Right cardiac atrium (tissue), 5 donors: ENCODE results near the gene RAB34. TPM values are rescaled to one million over a fixed set of nuclear protein-coding genes. Genes with fewer than 3 reads are reported as not detected.
"Not testable (repeated sequence)": the region's sequence is repeated elsewhere in the genome, so short reads cannot be mapped to it uniquely, and the experiment has no call there.

ENCODE experiments used
- ATAC-seq, 2 donors: fragments of 200-7000 bp; cut with Tn5 transposase; one replicate each; pipeline versions ENCODE4 v1.8.0 to v1.9.1; 2020; ENCODE audit warnings: moderate library complexity in 2 of 2, mild to moderate bottlenecking in 1 of 2
- DNase-seq, 3 donors: peaks; one replicate each; pipeline ENCODE4 v3.0.0-alpha.2; 2020
- H3K27ac ChIP-seq: one replicate; pipeline ENCODE4 v1.5.1; 2013; ENCODE audit warnings: mild to moderate bottlenecking, low read length, control low read depth, moderate library complexity
- H3K27me3 ChIP-seq: one replicate; pipeline ENCODE4 v1.6.1; 2013; ENCODE audit not compliant: control insufficient read depth, insufficient read depth
- H3K4me1 ChIP-seq: one replicate; pipeline ENCODE4 v1.6.1; 2013; ENCODE audit warnings: low read length; ENCODE audit not compliant: control insufficient read depth, insufficient read depth
- H3K4me3 ChIP-seq: one replicate; pipeline ENCODE4 v1.5.1; 2013; ENCODE audit warnings: low read length, control low read depth
- H3K9me3 ChIP-seq: one replicate; pipeline ENCODE4 v1.6.1; 2013; ENCODE audit warnings: low read length; ENCODE audit not compliant: control insufficient read depth
- WGBS: extraction: QIAGEN DNeasy Blood & Tissue Kit; methylation state at CpG from one replicate; pipeline ENCODE4 v1.1.7; 2013; 5-methylcytosine and 5-hydroxymethylcytosine counted together
- intact Hi-C, 4 donors: fragments of 100-400 bp; cut with DNase I; formaldehyde crosslinking; loops; one replicate each; pipeline versions ENCODE4 v1.11.0 to v1.14.0; 2022 to 2023
- polyA plus RNA-seq: library from polyadenylated mRNA; stranded (reverse); fragments of 200-250 nt; gene quantifications from one replicate; pipeline ENCODE4 v1.2.3, GENCODE V29; 2013
- total RNA-seq, 4 donors: library from RNA; stranded (reverse); fragmentation: NEBNext Ultra II Directional; extraction: Animal tissue kit (Norgen Biotek cat#: 25700); gene quantifications; one replicate each; pipeline ENCODE4 v1.2.1, GENCODE V29; 2021
- donor health status: healthy with polysubstance abuse.
- donor health status: DM: no; HTN: yes; CAD: no.
- donor health status: DM: no; HTN: no; CAD: no.
- donor health status: DM: no; HTN: yes; CAD: no; lungs with severe emphysema.
- donor health status: DM: yes; HTN: yes; CAD: no.

Gene RAB34
- total and polyA plus RNA-seq, 5 donors = 56.9 to 62.2 (median 58.7) TPM

GRCh38 chr17:28726226-28726626 is 8.6 kb upstream of the RAB34 start, which contains the start of gene TLCD1:
Gene TLCD1 (minus strand): TSS chr17:28726233. CDS start chr17:28726097, 136 bp downstream.
- WGBS = under 1% methylated on average over 47 of the region's 49 CpGs
- intact Hi-C loops = loop anchor here in 2 of 4 donors (2.0 to 10.0 kb wide), 4 partner anchors 25 to 389 kb away; partner anchors contain the start of gene PHF12 (in 1 of the 2)
- no peaks in the 10 kb centered on the region for H3K27me3 ChIP-seq
- no peaks in the 10 kb centered on the region for H3K9me3 ChIP-seq
- DNase-seq (peak; percentile 79 to 90 (median 90)), ATAC-seq (peak; percentile 59 to 64)
- peaks cover 6% of the 10 kb centered on the region for H3K4me1 ChIP-seq
- H3K4me3 ChIP-seq = peak within 1 kb of the TSS; percentile 52
- H3K27ac ChIP-seq = peak within 1 kb of the TSS; percentile 24

DNA sequence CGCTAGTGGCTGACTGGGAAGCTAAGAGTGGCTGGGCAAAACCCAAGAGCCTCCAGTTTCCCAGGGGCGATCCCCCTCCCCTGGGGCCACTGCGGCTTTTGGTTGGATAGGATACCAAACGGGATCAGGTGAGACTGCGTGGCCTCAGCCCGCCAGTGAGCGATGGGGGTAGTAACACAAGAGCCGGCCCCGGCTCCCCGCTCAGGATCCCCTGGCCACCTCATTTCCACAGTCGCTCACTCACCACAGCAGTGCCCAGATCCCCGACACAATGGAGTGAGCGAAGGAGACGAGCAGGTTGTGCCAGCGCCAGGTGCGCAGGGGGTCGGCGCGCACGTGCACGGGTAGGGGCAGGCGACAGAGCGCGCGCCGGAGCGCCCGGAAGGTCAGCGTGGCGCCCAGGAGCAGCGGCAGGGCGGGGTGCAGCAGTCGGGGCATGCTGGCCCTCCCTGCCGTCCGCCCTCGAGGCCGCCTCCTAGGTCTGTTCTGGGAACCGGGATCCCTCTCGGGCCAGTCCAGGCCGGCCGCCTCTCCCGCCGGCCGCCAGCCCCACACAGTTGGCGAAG is 8.1 kb upstream of the RAB34 start:
- H3K27ac ChIP-seq = no peak overlapping the region
- DNase-seq = peak in 1 of 3 donors; percentile 90
- peaks cover 6% of the 10 kb centered on the region for H3K4me1 ChIP-seq
- H3K9me3 ChIP-seq = no peaks in the 10 kb centered on the region
- intact Hi-C loops = loop anchor here in 2 of 4 donors (2.0 to 10.0 kb wide), 4 partner anchors 25 to 389 kb away; partner anchors contain the start of gene PHF12 (in 1 of the 2)
- 1% methylated on average over 45 of the region's 45 CpGs for WGBS
- peak overlapping the region; percentile 52 for H3K4me3 ChIP-seq
- peak in 1 of 2 donors; percentile 46 for ATAC-seq
- no peaks in the 10 kb centered on the region for H3K27me3 ChIP-seq

GRCh38 chr17:28725166-28725659 is 7.5 kb upstream of the RAB34 start:
- intact Hi-C loops = loop anchor here in 2 of 4 donors (5.0 to 10.0 kb wide), 3 partner anchors 190 to 390 kb away; partner anchors contain the start of gene PHF12 (in 1 of the 2)
- ATAC-seq (no peak), DNase-seq (peak in 1 of 3 donors; percentile 33)
- 20% methylated on average over 20 of the region's 20 CpGs for WGBS
- no peaks in the 10 kb centered on the region for H3K9me3 ChIP-seq
- H3K4me3 ChIP-seq = no peak overlapping the region
- H3K27ac ChIP-seq = peak overlapping the region; percentile 24
- H3K27me3 ChIP-seq = no peaks in the 10 kb centered on the region
- peaks cover 6% of the 10 kb centered on the region for H3K4me1 ChIP-seq

DNA sequence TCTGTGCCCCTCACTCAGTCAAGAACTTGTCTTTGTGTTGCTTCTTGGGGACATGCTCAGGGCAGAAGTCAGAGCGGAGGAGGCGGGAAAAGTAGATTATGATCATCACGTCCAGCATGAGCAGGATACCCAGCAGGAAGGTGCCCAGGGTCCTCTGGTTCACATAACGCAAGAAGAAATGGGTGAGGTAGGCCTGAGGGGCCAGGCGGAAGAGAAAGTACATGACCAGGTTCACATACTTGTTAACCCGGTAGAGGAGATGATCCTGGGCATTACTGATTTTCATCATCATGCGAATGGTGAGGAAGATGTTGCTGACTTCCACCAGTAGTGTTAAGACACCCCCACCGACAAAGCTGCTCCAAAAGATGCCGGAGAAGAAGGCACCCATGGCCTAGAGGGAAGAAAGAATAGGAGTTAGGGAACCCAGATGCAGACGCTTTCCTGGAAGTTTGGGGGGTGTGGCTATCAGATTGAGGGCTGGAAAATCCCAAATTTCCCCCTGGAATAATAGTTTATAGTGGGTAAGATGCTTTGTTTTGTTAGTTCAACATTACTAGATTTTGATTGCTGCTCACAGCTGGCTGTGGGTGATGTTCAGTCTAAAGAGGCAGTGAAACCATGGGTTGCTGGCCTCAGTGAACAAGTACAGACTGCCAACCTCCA is 7.0 kb upstream of the RAB34 start:
- no peaks in the 10 kb centered on the region for H3K27me3 ChIP-seq
- no peak for ATAC-seq
- no peaks in the 10 kb centered on the region for H3K9me3 ChIP-seq
- WGBS = 80% methylated on average over 10 of the region's 10 CpGs
- H3K4me3 ChIP-seq = no peak overlapping the region
- peak overlapping the region; percentile 24 for H3K27ac ChIP-seq
- peak in 2 of 3 donors; percentile 20 to 45 for DNase-seq
- peaks cover 6% of the 10 kb centered on the region for H3K4me1 ChIP-seq
- intact Hi-C loops = loop anchor here in 2 of 4 donors (5.0 to 10.0 kb wide), 3 partner anchors 190 to 390 kb away; partner anchors contain the start of gene PHF12 (in 1 of the 2)

DNA sequence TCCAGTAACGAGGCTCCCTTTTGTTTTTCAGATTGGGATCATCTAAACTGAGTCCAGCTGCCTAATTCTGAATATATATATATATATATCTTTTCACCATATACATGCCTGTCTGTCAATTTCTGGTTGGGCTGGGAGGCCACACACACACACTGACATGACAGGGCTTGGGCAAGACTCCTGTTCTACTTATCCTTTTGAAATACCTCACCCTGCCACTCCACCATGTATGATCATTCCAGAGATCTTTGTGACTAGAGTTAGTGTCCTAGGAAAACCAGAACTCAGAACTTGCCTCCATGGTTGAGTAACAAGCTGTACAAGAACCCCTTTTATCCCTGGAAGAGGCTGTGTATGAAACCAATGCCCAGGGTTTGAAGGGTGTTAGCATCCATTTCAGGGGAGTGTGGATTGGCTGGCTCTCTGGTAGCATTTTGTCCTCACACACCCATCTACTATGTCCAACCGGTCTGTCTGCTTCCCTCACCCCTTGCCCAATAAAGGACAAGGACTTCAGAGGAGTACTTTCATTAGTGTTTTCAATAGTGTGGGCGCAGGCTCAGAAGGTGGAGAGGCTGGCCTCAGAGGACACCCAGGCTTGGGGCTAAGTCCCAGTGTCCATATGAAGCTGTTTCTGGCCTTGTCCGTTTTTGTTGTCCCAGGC is 6.3 kb upstream of the RAB34 start:
- WGBS = 74% methylated on average over 4 of the region's 4 CpGs
- H3K27me3 ChIP-seq, H3K27ac ChIP-seq, H3K9me3 ChIP-seq, ATAC-seq, H3K4me3 ChIP-seq, H3K4me1 ChIP-seq: not testable (repeated sequence)
- intact Hi-C loops = loop anchor here in 1 of 4 donors (10.0 kb wide), 2 partner anchors 191 to 391 kb away; no protein-coding TSS in a partner anchor
- peak in 1 of 3 donors; percentile 20 for DNase-seq

GRCh38 chr17:28723159-28723835 is 5.6 kb upstream of the RAB34 start:
- peaks cover 6% of the 10 kb centered on the region for H3K4me1 ChIP-seq
- H3K27me3 ChIP-seq = no peaks in the 10 kb centered on the region
- no peaks in the 10 kb centered on the region for H3K9me3 ChIP-seq
- DNase-seq (peak in 1 of 3 donors; percentile 20), ATAC-seq (no peak)
- no peak overlapping the region for H3K27ac ChIP-seq
- intact Hi-C loops = loop anchor here in 1 of 4 donors (10.0 kb wide), 2 partner anchors 192 to 392 kb away; no protein-coding TSS in a partner anchor
- WGBS = 76% methylated on average over 6 of the region's 6 CpGs
- H3K4me3 ChIP-seq = no peak overlapping the region

- Histone ChIP-seq H3K4me3 (no peak overlapping the region), H3K9me3 (no peaks in the 10 kb centered on the region), H3K4me1 (peaks cover 6% of the 10 kb centered on the region), H3K27me3 (no peaks in the 10 kb centered on the region), H3K27ac (no peak overlapping the region)
- WGBS = 71% methylated on average over 7 of the region's 7 CpGs
- ATAC-seq (no peak), DNase-seq (peak in 1 of 3 donors; percentile 4)
- intact Hi-C loops = loop anchor here in 1 of 4 donors (10.0 kb wide), 2 partner anchors 192 to 392 kb away; no protein-coding TSS in a partner anchor
These were observed 4.9 kb upstream of the RAB34 start for GRCh38 chr17:28722417-28723158.

- WGBS = 37% methylated on average over 19 of the region's 19 CpGs
- DNase-seq = peak in 1 of 3 donors; percentile 50
- not testable (repeated sequence) for ATAC-seq, H3K27me3 ChIP-seq, H3K9me3 ChIP-seq, H3K4me1 ChIP-seq, H3K27ac ChIP-seq
- intact Hi-C loops = loop anchor here in 1 of 4 donors (10.0 kb wide), 2 partner anchors 194 to 394 kb away; no protein-coding TSS in a partner anchor
- peak overlapping the region; percentile 75 for H3K4me3 ChIP-seq
These were observed 3.3 kb upstream of the RAB34 start for GRCh38 chr17:28720997-28721329.

GRCh38 chr17:28720247-28720996 is 2.8 kb upstream of the RAB34 start:
- 3% methylated on average over 28 of the region's 30 CpGs for WGBS
- Histone ChIP-seq H3K4me1 (peaks cover 3% of the 10 kb centered on the region), H3K9me3 (no peaks in the 10 kb centered on the region), H3K4me3 (peak overlapping the region; percentile 75), H3K27me3 (no peaks in the 10 kb centered on the region), H3K27ac (peak overlapping the region; percentile 62)
- intact Hi-C loops = loop anchor here in 1 of 4 donors (10.0 kb wide), 2 partner anchors 194 to 394 kb away; no protein-coding TSS in a partner anchor
- no peak for ATAC-seq
- peak in 1 of 3 donors; percentile 40 for DNase-seq
